T follicular helper cell (primary cell): ENCODE results near the gene RUSC1.
A peak's percentile ranks its signal among the peaks of the same experiment; 100 is the strongest.
"Not testable (repeated sequence)": the region's sequence is repeated elsewhere in the genome, so short reads cannot be mapped to it uniquely, and the experiment has no call there.

Experiments
- DNase-seq: peaks from one replicate; pipeline ENCODE4 v3.0.0-alpha.2; 2020; ENCODE audit warnings: low read depth
- total RNA-seq, 2 experiments: gene quantifications; one replicate each; lab custom pipeline; 2026; lab: John Stamatoyannopoulos, UW

The RUSC1 gene, protein sequence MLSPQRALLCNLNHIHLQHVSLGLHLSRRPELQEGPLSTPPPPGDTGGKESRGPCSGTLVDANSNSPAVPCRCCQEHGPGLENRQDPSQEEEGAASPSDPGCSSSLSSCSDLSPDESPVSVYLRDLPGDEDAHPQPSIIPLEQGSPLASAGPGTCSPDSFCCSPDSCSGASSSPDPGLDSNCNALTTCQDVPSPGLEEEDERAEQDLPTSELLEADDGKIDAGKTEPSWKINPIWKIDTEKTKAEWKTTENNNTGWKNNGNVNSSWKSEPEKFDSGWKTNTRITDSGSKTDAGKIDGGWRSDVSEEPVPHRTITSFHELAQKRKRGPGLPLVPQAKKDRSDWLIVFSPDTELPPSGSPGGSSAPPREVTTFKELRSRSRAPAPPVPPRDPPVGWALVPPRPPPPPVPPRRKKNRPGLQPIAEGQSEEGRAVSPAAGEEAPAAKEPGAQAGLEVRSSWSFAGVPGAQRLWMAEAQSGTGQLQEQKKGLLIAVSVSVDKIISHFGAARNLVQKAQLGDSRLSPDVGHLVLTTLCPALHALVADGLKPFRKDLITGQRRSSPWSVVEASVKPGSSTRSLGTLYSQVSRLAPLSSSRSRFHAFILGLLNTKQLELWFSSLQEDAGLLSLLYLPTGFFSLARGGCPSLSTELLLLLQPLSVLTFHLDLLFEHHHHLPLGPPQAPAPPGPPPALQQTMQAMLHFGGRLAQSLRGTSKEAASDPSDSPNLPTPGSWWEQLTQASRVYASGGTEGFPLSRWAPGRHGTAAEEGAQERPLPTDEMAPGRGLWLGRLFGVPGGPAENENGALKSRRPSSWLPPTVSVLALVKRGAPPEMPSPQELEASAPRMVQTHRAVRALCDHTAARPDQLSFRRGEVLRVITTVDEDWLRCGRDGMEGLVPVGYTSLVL
- total RNA-seq: 15.5 to 22.8 reads per million in 2 experiments

DNA sequence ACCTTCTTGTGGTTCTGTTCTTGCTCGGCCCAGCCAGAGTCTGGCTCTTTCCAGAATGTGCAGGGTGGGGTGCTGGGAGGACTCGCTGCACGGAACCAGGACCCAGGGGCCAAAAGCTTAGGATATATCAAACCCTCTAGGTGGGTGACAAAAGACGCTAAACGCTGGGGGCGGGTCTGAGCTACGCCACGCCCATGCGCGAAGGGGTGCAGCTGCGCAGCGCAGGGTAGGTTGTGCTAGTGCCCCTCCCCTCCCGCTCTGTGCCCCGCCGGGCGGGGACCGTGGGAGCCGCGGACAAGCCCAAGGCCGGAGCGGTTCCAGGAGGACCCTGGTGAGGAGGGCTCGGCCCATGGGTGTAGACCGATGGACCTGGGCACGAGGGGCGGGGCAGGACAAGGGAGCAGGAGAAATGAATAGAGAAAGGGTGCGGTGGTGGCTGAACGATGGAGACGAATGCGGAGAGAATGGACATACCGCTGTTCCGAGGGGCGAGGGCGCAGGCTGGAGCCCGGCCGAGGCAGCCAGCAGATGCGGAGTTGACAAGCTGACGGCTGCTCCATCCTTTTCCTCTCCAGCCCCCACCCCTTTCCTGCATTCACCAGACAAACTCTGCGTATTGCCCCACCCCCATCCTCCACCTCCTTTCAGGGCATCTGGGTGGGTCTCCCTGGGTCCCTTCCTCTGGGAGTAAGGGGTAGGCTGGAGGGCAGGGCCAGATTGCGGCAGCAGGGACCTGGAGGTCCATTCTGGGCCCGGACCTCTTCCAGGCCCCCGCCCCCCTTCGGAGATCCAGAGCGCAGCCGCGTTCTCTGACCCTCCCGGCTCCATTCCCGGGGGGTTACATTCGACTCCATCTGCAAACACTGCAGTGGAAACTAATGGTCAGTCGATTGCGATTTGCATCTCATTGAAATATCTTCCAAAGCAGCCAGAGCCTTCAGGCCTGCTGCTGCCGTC is at the start of gene RUSC1:
Gene RUSC1 (plus strand): TSS at position 234 of the 957 bp plus-strand sequence. CDS start 880 bp downstream, outside the sequence.
- peak; percentile 58 for DNase-seq

DNA sequence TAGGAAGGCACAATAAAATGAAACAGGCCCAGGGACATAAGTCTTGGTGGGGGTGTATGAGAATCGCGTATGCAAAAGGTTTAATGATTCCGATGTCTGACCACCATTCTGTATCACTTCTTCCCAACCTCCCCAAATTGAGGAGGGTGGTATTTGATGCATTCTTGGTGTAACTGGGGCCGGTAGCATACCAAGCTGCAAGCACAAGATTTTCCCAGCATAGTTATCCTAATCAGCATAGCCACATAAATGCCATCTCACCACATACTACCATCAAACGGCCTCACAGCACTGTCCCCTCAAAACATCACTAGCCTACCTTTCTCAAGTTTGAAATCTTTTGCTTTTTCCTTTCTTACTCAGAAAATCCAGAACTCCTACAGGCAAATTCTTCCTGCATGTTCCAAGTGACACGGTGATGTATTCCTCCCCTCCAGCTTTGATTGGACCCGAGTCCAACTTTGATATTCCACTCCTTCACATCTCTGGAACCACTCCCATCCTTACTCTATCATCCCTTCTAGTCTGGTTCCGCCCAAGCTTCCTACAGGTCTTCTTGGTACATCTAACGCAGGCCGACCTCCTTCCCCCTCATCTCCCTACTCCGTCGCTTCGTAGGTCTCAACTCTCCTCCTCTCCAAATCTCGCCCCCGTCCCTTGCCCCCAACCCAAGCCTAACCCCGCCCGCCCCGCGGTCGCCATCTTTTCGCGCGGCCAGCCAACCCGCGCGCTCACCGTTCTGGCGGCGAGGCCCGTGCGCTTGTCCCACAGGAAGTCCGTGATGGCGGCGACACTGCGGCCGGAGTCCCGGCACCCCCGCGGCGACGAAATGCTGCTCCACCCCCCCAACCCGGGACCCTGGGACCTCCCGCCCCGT is 48.0 kb upstream of the RUSC1 start:
- DNase-seq: no peak

DNA sequence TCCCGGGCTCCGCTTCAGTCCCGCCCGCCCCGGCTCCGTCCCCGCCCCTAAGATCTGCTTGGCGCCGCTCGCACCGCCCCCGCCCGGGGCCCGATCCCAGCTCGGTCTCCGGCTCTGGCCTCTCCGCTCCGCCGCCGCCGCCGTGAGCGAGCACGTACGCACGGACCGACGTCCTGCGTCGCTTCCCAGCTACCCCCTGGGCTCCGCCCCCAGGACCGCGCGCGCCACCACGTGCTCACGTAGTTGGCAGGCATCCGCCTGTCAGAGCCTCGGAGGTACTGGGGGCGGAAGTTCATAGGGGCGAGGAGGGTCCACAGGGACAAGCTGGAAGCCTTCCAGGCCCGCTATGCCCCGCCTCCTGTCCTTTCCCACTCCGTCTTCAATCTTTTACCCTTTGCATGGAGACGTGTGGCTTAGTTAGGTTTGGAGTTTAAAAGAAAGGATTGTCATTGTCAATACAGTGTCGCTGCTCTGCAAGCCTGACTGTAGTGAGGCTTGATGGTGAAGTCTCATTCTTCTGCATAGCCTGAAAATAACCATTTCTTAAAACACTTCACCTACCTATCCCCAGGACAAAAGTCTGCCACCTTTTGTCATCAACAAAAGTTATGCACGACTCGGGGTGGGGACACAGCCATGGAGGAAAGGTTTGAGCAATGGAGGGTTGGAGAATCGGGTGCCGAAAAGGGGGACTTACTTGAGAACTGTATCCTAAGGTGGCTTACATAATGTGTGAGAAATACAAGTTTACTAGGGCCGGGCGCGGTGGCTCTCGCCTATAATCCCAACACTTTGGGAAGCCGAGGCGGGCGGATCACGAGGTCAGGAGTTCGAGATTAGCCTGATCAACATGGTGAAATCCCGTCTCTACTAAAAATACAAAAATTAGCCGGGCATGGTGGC is 47.1 kb upstream of the RUSC1 start, which contains the start of gene CLK2:
Gene CLK2 (minus strand): TSS at position 162 of the 903 bp plus-strand sequence. CDS start 2,527 bp downstream, outside the sequence.
- peak; percentile 91 for DNase-seq

DNA sequence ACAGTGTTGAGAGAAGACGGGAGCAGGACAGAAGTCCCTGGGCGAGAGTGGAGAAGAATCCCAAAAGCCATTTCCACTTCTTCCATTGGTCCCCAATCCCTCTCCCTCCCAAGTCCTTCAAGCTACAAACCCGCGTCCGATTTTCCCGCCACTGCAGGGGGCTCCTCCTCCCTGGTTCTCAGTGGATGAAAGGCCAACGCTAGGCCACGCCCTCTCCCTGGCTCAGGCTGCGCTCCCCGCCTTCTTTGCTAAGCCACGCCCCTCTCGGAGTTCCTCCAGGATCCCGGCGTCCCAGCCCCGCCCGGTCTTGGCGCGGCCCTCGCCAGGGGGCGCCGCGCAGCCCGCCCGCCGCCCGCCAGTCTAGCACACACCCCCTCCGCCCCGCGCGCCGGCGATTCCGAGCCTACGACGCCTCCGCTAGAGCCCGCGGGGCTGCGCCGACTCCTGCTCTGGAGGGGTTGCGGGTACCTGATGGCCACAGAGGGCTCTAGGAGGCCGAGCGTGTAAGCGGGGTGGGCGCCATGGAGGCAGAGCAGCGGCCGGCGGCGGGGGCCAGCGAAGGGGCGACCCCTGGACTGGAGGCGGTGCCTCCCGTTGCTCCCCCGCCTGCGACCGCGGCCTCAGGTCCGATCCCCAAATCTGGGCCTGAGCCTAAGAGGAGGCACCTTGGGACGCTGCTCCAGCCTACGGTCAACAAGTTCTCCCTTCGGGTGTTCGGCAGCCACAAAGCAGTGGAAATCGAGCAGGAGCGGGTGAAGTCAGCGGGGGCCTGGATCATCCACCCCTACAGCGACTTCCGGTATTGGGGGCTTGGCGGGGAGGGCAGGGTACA is 43.4 kb upstream of the RUSC1 start, which contains the start of gene HCN3:
Gene HCN3 (plus strand): TSS at position 394 of the 832 bp plus-strand sequence. CDS start 128 bp downstream, at position 522.
- DNase-seq: peak; percentile 85

DNA sequence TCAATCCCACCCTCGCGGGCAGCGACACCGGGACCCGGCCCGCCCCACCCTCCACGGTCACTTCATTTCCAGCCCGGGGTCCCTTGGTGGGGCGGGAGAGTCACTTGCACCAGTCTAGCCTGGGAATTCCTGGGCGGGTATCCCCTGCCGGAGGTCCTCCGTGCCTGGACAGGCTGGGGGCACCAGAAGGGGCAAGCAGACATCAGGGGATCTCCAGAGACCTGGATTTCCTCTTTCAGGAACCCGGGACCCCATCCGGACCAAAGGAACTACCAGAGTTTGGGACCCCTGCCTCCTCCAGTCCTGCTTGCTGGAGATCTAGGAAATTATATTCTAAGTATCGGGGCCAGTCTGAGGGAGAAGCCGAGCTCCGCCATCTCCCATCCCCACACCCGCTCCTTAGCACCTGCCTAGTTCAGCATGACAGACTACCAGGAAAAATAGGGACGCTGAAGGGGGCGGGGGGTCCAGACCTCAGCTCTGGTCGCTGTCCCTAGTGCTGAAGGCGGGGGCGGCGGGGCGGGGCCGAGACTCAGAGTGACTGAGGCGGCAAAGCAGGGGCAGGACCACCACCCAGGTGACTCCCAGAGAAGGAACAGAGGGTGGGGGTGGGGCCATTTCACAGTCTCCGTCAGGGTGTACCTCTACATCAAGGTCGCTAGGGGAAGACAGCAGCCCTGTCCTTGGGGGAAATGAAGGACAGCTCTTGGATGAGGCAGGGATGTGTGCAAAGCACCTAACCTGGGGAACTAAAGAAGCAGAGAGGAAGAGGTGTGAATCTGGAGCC is 42.6 kb upstream of the RUSC1 start:
- DNase-seq: peak; percentile 75

DNA sequence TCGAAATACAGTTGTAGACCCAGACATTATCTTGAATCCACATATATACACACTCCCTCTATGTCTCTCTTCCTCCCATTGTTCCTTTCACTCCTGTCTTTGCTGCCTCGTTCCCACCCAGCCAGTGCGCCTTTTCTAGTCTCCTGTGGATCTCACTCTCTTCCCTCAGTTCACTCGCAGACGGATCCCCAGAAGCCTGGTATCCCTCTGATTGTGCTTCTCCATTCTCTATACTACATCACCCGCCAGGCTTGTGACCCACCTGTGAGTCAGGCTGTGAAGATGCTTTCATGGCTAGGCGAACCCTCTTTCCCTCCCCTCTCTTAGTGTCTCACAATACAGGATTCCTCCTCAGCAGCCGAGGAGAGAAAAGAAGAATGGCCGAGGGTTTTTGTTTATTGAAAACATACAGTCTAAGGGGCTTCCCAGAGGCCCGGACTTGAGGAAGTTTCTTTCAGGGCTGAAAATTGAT is 42.0 kb upstream of the RUSC1 start:
- DNase-seq: no peak

DNA sequence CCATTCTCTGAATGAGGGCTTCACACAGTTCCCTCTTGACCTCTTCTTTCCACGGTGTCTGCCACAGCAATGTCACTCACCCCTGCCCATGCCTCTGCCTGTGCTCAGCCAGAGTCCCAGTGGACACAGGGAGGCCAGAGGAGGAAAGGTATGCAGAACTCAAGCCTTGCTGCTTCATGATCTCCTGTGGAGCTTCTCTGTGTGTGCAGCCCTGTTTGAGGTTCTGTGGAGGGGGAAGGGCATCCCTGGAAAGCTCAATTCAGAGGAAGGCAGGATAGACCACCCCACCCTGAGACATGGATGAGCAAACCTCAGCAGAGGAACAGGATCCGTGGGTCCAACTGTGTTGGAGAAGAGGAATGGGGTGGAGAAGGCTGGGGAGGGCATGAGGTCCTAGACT is 41.4 kb upstream of the RUSC1 start:
- no peak for DNase-seq

DNA sequence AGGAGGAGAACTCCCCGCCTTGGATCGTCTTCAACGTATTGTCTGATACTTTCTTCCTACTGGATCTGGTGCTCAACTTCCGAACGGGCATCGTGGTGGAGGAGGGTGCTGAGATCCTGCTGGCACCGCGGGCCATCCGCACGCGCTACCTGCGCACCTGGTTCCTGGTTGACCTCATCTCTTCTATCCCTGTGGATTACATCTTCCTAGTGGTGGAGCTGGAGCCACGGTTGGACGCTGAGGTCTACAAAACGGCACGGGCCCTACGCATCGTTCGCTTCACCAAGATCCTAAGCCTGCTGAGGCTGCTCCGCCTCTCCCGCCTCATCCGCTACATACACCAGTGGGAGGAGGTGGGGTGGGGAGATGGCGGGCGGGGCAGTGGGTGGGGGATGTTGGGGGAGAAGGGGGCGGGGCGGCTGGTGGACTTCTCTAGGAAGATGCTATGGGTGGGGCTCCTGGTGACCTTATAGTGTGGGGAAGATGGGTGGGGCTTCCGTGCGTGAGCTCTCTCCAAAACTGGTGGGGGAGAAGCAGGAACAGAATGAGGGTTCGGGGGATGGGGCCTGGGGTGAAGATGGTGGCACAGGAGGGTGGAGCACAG is 38.1 kb upstream of the RUSC1 start:
- no peak for DNase-seq

DNA sequence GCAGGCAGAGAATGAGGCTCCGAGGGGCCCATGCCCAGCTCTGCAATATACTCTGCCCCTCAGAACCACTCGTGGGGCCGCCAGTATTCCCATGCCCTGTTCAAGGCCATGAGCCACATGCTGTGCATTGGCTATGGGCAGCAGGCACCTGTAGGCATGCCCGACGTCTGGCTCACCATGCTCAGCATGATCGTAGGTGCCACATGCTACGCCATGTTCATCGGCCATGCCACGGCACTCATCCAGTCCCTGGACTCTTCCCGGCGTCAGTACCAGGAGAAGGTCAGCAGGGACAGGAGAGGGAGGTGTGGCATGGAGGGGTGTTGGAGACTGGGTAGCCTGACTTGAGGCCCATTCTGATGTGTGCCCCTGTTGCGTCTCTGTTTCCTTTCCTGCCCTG is 36.2 kb upstream of the RUSC1 start:
- DNase-seq: no peak

DNA sequence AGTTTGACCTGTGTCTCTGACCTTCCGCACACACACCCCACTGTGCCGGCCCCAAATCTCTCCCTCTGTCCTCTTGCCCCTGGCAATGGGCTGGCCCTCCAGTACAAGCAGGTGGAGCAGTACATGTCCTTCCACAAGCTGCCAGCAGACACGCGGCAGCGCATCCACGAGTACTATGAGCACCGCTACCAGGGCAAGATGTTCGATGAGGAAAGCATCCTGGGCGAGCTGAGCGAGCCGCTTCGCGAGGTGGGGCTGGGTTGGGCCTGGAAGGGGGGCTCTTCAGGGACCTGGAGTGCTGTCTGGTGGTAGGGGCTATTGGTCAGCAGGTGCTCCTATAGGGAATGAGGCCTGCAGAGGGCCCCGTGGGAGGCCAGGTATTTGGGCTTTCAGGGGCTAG is 35.6 kb upstream of the RUSC1 start:
- no peak for DNase-seq

DNA sequence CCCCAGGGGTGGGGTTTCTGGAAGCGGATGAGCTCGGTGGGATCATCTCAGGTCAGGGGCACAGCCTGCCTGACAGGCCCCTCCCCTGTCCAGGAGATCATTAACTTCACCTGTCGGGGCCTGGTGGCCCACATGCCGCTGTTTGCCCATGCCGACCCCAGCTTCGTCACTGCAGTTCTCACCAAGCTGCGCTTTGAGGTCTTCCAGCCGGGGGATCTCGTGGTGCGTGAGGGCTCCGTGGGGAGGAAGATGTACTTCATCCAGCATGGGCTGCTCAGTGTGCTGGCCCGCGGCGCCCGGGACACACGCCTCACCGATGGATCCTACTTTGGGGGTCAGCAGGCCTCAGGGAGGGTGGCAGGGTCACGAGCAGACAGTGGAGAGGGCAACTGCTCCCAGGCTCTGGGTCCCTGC is 35.1 kb upstream of the RUSC1 start:
- DNase-seq: no peak

DNA sequence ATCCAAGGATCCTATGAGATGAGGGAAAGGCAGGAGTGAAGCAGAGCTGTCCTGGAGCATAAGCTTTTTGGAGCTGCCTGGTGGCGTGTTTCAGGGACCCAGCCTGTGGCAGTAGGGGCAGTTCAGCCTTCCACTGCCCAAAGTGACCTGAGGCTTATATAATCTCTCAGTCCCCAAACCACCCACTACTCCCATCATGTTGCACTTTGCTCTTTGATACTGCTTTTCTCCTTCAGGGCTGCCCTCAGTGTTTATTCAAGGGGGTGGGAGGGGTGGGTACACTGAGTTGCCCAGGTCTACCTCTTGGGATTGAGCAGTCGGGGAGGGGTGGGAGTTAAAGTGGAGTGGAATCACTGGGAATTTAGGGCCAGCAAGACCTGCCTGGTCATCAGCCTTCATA is 34.1 kb upstream of the RUSC1 start:
- no peak for DNase-seq

DNA sequence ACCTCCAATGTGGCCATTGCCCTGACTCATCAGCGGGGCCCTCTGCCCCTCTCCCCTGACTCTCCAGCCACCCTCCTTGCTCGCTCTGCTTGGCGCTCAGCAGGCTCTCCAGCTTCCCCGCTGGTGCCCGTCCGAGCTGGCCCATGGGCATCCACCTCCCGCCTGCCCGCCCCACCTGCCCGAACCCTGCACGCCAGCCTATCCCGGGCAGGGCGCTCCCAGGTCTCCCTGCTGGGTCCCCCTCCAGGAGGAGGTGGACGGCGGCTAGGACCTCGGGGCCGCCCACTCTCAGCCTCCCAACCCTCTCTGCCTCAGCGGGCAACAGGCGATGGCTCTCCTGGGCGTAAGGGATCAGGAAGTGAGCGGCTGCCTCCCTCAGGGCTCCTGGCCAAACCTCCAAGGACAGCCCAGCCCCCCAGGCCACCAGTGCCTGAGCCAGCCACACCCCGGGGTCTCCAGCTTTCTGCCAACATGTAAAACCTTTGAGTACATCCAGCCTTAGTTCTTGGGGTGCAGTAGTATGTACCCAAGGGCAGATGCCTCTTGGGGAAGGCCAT is 32.6 kb upstream of the RUSC1 start:
- no peak for DNase-seq

DNA sequence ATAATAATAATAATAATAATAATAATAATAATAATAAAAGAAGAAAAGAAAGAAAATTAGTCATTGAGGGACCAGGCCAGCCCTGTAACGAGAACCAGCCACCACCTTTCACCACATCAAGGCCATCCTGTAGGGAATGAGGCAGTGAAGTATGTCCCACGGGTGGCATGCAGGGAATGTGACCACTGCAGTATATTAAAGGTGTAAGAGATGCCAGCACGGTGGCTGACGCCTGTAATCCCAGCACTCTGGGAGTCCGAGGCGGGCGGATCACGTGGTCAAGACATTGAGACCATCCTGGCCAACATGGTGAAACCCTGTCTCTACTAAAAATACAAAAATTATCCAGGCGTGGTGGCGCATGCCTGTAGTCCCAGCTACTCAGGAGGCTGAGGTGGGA is 29.7 kb upstream of the RUSC1 start:
- not testable (repeated sequence) for DNase-seq

DNA sequence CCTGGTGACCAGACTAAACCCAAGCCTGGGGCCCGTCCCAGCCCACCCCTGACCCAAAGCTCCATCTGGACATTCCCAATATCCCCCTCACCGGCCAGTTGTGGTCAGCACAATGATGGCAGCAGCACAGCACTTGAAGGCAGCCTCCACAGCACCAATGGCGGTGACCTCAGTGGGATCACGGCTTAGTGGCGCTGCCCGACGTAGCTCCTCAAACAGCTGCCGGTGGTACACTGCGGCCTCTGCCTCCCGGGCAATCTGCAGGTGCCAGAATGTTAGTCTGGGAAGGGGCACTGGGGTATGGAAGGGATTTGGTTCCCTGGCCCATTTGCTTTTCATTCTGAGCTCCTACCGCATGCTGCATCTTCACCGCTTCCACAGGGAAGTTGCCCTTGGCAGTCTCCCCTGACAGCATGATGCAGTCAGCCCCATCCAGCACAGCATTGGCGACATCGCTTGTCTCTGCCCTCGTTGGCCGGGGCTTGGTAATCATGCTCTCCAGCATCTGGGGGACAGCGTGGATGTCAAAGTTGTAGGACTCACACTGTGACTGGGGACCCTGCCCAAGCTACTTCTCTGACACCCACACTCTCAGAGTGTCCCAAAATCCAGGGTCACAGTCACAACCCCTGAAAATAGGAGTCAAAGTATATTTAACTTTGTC is 27.5 kb upstream of the RUSC1 start:
- DNase-seq: no peak
